A549 (cell line): ENCODE data around the gene EPHB1. TPM values are rescaled to one million over a fixed set of nuclear protein-coding genes. Genes with fewer than 3 reads are reported as not detected.

Experiments used
- ATAC-seq, 2 experiments: fragments of 200-7000 bp in 1 of 2; fragments of >200 bp in 1 of 2; cut with Nextera tagmentation in 1 of 2; cut with Tn5 transposase in 1 of 2; 3 replicates each; pipeline versions ENCODE4 v1.8.0 to v1.9.1; 2018 to 2020; ENCODE audit warnings: mild to moderate bottlenecking in 1 of 2, moderate library complexity in 1 of 2
- CTCF ChIA-PET: fragments of 300-600 bp; sonication (Branson Sonifier 250); formaldehyde crosslinking; extraction: SDS; loops from one replicate; lab custom pipeline; 2021; ENCODE audit warnings: antibody characterized with exemption, inconsistent platforms; lab: Yijun Ruan, JAX
- POLR2A ChIA-PET: fragments of 350-600 bp; formaldehyde crosslinking; extraction: SDS; loops from one replicate; lab custom pipeline; 2021; ENCODE audit warnings: antibody characterized with exemption, inconsistent platforms; lab: Yijun Ruan, JAX
- DNase-seq, 2 experiments: peaks; one replicate each; pipeline versions ENCODE4 v3.0.0 to v3.0.0-alpha.2; 2011 to 2016; ENCODE audit warnings: low read depth in 1 of 2, low spot score in 1 of 2
- FAIRE-seq: peaks from 2 replicates; lab custom pipeline; 2011; peaks lifted over from hg19 to GRCh38; lab: Jason Lieb, UNC
- H3K27ac ChIP-seq, 2 experiments: fragments of >200 bp; sonication (Bioruptor Twin); formaldehyde crosslinking; 3 replicates each; pipeline ENCODE4 v1.5.1; 2016 to 2017
- H3K4me1 ChIP-seq: fragments of >200 bp; sonication (Bioruptor Twin); formaldehyde crosslinking; 3 replicates; pipeline ENCODE4 v1.6.1; 2016
- H3K4me2 ChIP-seq: fragments of >200 bp; sonication (Bioruptor Twin); formaldehyde crosslinking; 3 replicates; pipeline ENCODE4 v1.6.1; 2016
- H3K4me3 ChIP-seq: fragments of >200 bp; sonication (Bioruptor Twin); formaldehyde crosslinking; 3 replicates; pipeline ENCODE4 v1.5.1; 2016
- H3K9me3 ChIP-seq: fragments of >200 bp; sonication (Bioruptor Twin); formaldehyde crosslinking; 3 replicates; pipeline ENCODE4 v1.6.1; 2016
- BHLHE40 ChIP-seq: IDR thresholded peaks from 2 replicates; pipeline ENCODE4 v1.6.1; 2012; ENCODE audit warnings: low read depth, low read length, inconsistent platforms
- CHD2 ChIP-seq: fragments of 150-350 bp; IDR thresholded peaks from 2 replicates; pipeline ENCODE4 v1.6.1; 2014; ENCODE audit warnings: low read length; ENCODE audit not compliant: partially characterized antibody
- EP300 ChIP-seq, 2 experiments: fragments of >200 bp; sonication (Bioruptor Twin); formaldehyde crosslinking; IDR thresholded peaks; 2 replicates in 1 of 2; 3 replicates in 1 of 2; pipeline ENCODE4 v1.6.1; 2016 to 2017
- FOSL2 ChIP-seq, 2 experiments: fragments of 450-650 bp in 1 of 2; fragments of >200 bp in 1 of 2; sonication (Bioruptor Twin) in 1 of 2; formaldehyde crosslinking; IDR thresholded peaks; 2 replicates each; pipeline versions ENCODE4 v1.5.0 to v1.6.1; 2016 to 2020; ENCODE audit warnings: mild to moderate bottlenecking in 1 of 2, moderate library complexity in 1 of 2
- HOXB13 ChIP-seq: fragments of 250-450 bp; sonication (Bioruptor Pico); IDR thresholded peaks from 2 replicates; pipeline ENCODE4 v1.5.0; 2020; ENCODE audit warnings: low read depth, mild to moderate bottlenecking, moderate library complexity
- KDM1A ChIP-seq: fragments of 200-600 bp; sonication (generic); IDR thresholded peaks from 2 replicates; pipeline ENCODE4 v1.6.1; 2016; ENCODE audit warnings: low read depth, mild to moderate bottlenecking
- MAFK ChIP-seq: fragments of 450-650 bp; IDR thresholded peaks from 2 replicates; pipeline ENCODE4 v1.6.1; 2014; ENCODE audit not compliant: partially characterized antibody
- MAZ ChIP-seq: fragments of 150-350 bp; IDR thresholded peaks from 2 replicates; pipeline ENCODE4 v1.6.1; 2014; ENCODE audit warnings: antibody characterized with exemption, low read depth, low read length, borderline replicate concordance
- MYC ChIP-seq: IDR thresholded peaks from 2 replicates; pipeline ENCODE4 v1.6.1; 2012; ENCODE audit warnings: mild to moderate bottlenecking, inconsistent platforms, low read length, improper control_type of control experiment, borderline replicate concordance
- NFE2L2 ChIP-seq: fragments of 150-350 bp; conservative IDR thresholded peaks from 2 replicates; pipeline ENCODE4 v1.6.1; 2014; ENCODE audit warnings: low read length
- NR3C1 ChIP-seq: fragments of >200 bp; sonication (Bioruptor Twin); formaldehyde crosslinking; IDR thresholded peaks from 3 replicates; pipeline ENCODE4 v1.6.1; 2017
- PHF8 ChIP-seq: fragments of 200-600 bp; sonication (generic); IDR thresholded peaks from 2 replicates; pipeline ENCODE4 v1.6.1; 2016; ENCODE audit warnings: low read depth, mild to moderate bottlenecking, antibody characterized with exemption, moderate library complexity, borderline replicate concordance
- POLR2A ChIP-seq: IDR thresholded peaks from 2 replicates; pipeline ENCODE4 v1.6.1; 2012; ENCODE audit warnings: mild to moderate bottlenecking, low read length
- POLR2AphosphoS2 ChIP-seq: conservative IDR thresholded peaks from 2 replicates; pipeline ENCODE4 v1.6.1; 2012; ENCODE audit warnings: low read length, improper control_type of control experiment, inconsistent platforms
- RCOR1 ChIP-seq: fragments of 150-350 bp; IDR thresholded peaks from 2 replicates; pipeline ENCODE4 v1.6.1; 2014; ENCODE audit warnings: antibody characterized with exemption, low read length, low read depth
- TFCP2L1 ChIP-seq: fragments of 250-450 bp; sonication (Bioruptor Pico); IDR thresholded peaks from 2 replicates; pipeline ENCODE4 v1.5.0; 2021; ENCODE audit warnings: mild to moderate bottlenecking
- TP53 ChIP-seq: fragments of 250-450 bp; sonication (Bioruptor Pico); IDR thresholded peaks from 2 replicates; pipeline ENCODE4 v1.5.0; 2021; ENCODE audit warnings: mild to moderate bottlenecking, moderate library complexity
- ZSCAN20 ChIP-seq: fragments of 250-450 bp; sonication (Bioruptor Pico); IDR thresholded peaks from 2 replicates; pipeline ENCODE4 v1.8.0; 2022; ENCODE audit warnings: mild to moderate bottlenecking, moderate library complexity
- WGBS: methylation state at CpG from one replicate; pipeline ENCODE4 v1.1.6; 2017; ENCODE audit errors: missing lambda C conversion rate; 5-methylcytosine and 5-hydroxymethylcytosine counted together
- polyA plus RNA-seq, 4 experiments: library from polyadenylated mRNA; depleted of rRNA in 3 of 4; stranded (reverse); fragments of >200 nt; fragmentation: RNase III in 1 of 4; extraction: RNeasy Plus Mini Kit Qiagen cat#74134 plus additional on column Dnase treatment in 1 of 4; gene quantifications; 2 replicates in 3 of 4; 3 replicates in 1 of 4; pipeline ENCODE4 v1.2.3, GENCODE V29; 2011 to 2017
- TF ChIP-seq, protein P1 (sequence below): fragments of >200 bp; sonication (Bioruptor Twin); formaldehyde crosslinking; IDR thresholded peaks from 2 replicates; pipeline ENCODE4 v1.6.1; 2016
- TF ChIP-seq, protein P2 (sequence below): IDR thresholded peaks from 2 replicates; pipeline ENCODE4 v1.6.1; 2012; ENCODE audit warnings: low read depth, borderline replicate concordance
- TF ChIP-seq, protein P3 (sequence below): fragments of >200 bp; sonication (Bioruptor Twin); formaldehyde crosslinking; IDR thresholded peaks from 3 replicates; pipeline ENCODE4 v1.5.1; 2016

The EPHB1 gene
- polyA plus RNA-seq, 2 of the 4 experiments (the other 2 are of a cell fraction), result 0.18 to 0.21 TPM

DNA sequence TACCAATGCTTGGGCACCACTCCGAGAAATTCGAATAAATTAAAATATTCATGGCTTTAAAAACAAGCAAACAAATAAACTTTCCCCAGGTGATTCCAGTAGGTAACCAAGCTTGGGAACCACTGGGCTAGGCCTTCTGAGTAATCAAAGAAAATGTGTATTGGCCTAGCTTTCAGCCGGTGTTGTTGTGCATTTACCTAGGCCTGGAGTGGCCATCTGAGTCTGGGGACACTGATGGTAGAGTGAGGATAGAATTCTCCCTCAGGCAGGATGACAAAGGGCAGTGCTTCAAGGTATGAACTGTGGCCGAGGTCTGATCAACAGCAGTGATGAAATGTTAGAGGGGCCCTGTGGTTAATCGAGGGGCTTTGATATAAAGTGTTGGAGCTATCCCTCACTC is 440.5 kb downstream of the EPHB1 start:
- DNase-seq, result no peak
- TF ChIP-seq MAFK (no peak), TFCP2L1 (CRISPR knock-in tag) (no peak), NR3C1 (no peak), TP53 (CRISPR knock-in tag) (no peak), FOSL2 (IDR thresholded peaks at IDR 0.05) (no peak), FOSL2 (CRISPR knock-in tag; IDR thresholded peaks at IDR 0.05) (no peak), MYC (no peak), EP300 (IDR thresholded peaks at IDR 0.05) (no peak), MAZ (no peak), RCOR1 (no peak)
- TF ChIP-seq, protein P1, sequence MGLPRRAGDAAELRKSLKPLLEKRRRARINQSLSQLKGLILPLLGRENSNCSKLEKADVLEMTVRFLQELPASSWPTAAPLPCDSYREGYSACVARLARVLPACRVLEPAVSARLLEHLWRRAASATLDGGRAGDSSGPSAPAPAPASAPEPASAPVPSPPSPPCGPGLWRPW, result no peak
- TF ChIP-seq, protein P2, sequence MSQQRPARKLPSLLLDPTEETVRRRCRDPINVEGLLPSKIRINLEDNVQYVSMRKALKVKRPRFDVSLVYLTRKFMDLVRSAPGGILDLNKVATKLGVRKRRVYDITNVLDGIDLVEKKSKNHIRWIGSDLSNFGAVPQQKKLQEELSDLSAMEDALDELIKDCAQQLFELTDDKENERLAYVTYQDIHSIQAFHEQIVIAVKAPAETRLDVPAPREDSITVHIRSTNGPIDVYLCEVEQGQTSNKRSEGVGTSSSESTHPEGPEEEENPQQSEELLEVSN, result no peak
- TF ChIP-seq, all 56 proteins: peak for 0
- ChIA-PET POLR2A (no interaction called here), CTCF (no interaction called here)
- H3K9me3 ChIP-seq, result no peaks in the 10 kb centered on the region
- ATAC-seq (no peak), FAIRE-seq (no peak)
- WGBS, result 21% methylated on average over 5 of the region's 5 CpGs
- no peak overlapping the region for H3K4me3 ChIP-seq
- no peaks in the 10 kb centered on the region for H3K4me1 ChIP-seq
- no peak overlapping the region for H3K4me2 ChIP-seq
- no peak overlapping the region for H3K27ac ChIP-seq

DNA sequence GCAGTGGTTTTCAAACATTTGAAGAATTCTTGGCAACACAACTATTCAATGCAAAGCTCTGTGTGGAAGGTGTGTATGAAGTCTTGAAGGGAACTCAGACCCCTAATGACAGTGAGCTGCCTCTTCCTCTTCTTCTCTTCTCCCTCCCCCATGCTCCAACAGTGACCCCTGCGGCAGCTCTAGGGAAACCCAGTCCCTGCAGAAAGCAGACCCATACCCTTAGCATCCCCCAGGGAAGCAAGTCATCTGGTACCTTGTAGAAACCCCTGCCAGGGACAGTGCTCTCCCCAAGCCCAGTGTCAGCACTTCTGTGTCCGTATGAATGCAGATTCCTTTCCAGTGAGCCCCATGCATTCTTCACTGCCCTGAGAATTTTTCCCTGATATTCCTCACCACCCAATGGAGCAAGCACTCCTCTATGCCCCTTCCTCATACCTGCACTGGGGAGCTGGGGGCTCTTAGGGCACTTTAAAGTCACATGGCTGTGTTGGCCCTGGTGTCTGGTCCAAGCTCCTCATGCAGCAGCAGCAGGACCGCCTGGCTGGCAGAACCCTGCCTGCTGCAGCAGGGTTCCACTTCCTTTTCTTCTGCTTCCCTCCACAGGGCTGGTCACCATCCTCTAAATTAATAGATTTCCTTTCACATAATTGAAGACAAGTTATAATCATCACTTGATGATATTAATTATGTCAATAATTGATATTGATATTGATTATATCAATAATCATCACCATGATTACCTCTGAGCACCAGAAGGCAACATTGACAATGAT is 442.5 kb downstream of the EPHB1 start:
- Histone ChIP-seq H3K4me2 (no peak overlapping the region), H3K27ac (no peak overlapping the region), H3K9me3 (no peaks in the 10 kb centered on the region)
- POLR2A ChIA-PET, result no interaction called here
- no peak for DNase-seq
- FAIRE-seq, result no peak
- CTCF ChIA-PET, result no interaction called here
- TF ChIP-seq BHLHE40 (no peak), ZSCAN20 (CRISPR knock-in tag) (no peak), CHD2 (no peak), MAFK (no peak), MAZ (no peak), POLR2AphosphoS2 (no peak), HOXB13 (CRISPR knock-in tag) (no peak), KDM1A (no peak)
- TF ChIP-seq, protein P3, sequence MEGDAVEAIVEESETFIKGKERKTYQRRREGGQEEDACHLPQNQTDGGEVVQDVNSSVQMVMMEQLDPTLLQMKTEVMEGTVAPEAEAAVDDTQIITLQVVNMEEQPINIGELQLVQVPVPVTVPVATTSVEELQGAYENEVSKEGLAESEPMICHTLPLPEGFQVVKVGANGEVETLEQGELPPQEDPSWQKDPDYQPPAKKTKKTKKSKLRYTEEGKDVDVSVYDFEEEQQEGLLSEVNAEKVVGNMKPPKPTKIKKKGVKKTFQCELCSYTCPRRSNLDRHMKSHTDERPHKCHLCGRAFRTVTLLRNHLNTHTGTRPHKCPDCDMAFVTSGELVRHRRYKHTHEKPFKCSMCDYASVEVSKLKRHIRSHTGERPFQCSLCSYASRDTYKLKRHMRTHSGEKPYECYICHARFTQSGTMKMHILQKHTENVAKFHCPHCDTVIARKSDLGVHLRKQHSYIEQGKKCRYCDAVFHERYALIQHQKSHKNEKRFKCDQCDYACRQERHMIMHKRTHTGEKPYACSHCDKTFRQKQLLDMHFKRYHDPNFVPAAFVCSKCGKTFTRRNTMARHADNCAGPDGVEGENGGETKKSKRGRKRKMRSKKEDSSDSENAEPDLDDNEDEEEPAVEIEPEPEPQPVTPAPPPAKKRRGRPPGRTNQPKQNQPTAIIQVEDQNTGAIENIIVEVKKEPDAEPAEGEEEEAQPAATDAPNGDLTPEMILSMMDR, result no peak
- TF ChIP-seq, all 56 proteins: peak for 0
- ATAC-seq, result no peak
- Histone ChIP-seq H3K4me3 (no peak overlapping the region), H3K4me1 (no peaks in the 10 kb centered on the region)
- WGBS, result 0% methylated on average over 3 of the region's 3 CpGs

DNA sequence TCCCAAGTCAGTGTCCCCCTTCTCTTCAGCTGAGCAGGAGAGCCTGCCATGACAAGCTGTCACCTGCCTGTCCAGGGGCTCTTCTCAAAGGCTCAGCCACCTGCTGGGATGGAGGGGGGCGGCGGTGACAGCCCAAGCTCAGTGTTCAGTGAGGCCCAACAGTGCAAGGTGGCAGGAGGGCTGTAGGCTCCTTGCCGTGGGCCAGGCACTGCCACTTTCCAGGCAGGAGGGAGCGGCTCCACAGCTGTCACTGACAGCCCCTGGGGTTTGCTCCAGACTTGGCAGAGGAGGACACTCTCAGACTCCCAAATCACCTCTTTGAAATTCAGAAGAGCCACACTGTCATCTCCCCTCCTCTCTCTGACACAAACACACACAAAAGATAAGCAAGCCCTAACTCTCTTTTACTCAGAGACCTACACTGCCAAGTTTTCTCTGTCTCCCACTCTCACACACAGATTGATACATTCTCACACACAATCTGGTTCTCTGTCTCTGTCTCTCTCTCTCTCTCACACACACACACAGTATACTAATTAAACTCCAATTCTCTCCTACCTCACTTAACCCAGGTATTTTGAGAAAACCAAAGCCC is 443.3 kb downstream of the EPHB1 start:
- no peak for TF ChIP-seq NFE2L2
- TF ChIP-seq PHF8, result no peak
- no peak for TF ChIP-seq POLR2A

More for the DNA sequence above, 443.3 kb downstream of the EPHB1 start:
- Histone ChIP-seq H3K4me3 (no peak overlapping the region), H3K4me2 (no peak overlapping the region), H3K27ac (no peak overlapping the region), H3K9me3 (no peaks in the 10 kb centered on the region), H3K4me1 (no peaks in the 10 kb centered on the region)
- 0% methylated on average over 4 of the region's 4 CpGs for WGBS
- FAIRE-seq (no peak), ATAC-seq (no peak), DNase-seq (no peak)
- CTCF ChIA-PET, result no interaction called here
- POLR2A ChIA-PET, result no interaction called here
